Superior temporal gyrus (tissue), 1 donor: ENCODE data around the gene MTNR1B.
A peak's percentile ranks its signal among the peaks of the same experiment; 100 is the strongest.

Experiments used
- DNase-seq: peaks from one replicate; pipeline ENCODE4 v3.0.0-alpha.2; 2016; ENCODE audit errors: extremely low spot score

MTNR1B gene

DNA sequence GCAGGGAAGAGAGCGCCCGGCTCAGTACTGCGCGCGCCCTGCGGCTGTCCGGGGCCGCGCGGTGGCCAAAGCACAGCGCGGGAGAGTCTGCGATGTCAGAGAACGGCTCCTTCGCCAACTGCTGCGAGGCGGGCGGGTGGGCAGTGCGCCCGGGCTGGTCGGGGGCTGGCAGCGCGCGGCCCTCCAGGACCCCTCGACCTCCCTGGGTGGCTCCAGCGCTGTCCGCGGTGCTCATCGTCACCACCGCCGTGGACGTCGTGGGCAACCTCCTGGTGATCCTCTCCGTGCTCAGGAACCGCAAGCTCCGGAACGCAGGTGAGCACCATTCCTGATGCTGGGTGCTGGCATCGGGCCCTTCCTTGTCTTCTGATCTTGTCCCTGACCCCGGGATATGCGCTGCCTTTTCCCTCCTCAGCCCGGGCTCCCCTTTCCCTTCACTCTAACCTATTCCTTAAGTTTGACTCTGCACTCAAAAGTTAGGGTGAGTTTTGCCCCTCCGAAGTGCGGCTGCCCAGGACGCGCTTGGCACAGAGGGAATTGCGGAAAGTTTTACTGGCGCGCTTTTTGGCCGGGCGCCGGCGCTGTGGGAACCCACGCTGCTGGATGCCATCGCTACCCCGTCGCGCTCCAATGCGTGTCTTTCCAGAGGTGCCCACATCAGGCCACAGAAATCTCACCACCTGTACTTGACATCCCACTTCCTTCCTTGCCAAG, at the start of gene MTNR1B:
MTNR1B (plus strand) TSS at position 18 of the 714 bp plus-strand sequence; CDS start at position 93, 75 bp downstream.
- no peak for DNase-seq

GRCh38 chr11:92920331-92920730, 49.1 kb upstream of the MTNR1B start:
- DNase-seq: no peak

DNA sequence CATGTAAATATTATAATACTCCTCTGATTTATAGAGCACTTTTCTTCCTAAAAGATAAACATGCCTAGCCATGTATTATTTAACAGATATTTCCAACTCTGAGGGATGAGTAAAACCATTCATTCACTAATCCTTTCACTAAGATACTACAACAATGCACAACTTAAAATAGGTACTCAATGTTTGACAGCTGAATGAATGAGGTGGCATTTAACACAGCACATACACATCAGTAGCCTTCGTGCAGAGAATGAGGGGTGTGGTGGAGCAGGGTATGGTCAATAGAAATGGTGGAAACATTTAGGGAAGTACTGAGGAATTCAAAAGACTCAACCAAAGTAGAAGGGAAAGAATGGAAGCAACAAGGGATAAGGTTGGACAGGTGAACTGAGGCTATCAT, 46.7 kb upstream of the MTNR1B start:
- DNase-seq: no peak

DNA sequence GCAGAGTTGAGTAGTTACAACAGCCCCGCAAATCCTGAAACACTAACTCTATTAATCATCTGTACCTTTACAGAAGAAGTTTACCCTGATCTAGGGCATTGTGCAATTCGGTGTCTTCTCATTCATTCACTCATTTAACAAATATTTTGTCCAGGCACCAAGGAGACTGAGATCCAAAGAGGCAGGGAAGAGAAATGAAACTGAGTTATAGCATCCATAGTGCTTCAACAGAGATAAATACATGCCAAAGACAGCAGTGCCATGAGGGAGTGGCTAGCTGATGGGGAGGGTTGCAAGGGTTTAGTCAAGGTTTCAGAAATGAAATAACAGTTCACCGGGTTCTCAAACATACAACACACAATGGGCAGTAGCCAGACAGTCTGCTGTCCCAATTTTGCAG, 40.2 kb upstream of the MTNR1B start:
- DNase-seq: no peak

DNA sequence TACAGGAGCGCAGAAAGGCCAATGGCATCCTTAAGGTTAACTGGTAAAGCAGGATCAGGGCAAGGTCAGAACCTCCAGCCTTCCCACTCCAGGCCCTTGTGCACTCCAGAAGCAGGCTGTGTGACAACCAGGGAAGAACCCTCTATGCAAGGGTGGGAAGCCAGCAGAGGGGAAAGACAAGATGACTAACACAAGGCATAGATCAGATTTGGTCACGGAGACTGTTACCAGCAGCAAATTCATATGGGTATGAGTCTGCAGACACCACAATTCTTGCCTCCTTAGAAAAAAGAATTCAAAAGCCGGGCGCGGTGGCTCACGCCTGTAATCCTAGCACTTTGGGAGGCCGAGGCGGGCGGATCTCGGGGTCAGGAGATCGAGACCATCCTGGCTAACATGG, 39.8 kb upstream of the MTNR1B start:
- no peak for DNase-seq

DNA sequence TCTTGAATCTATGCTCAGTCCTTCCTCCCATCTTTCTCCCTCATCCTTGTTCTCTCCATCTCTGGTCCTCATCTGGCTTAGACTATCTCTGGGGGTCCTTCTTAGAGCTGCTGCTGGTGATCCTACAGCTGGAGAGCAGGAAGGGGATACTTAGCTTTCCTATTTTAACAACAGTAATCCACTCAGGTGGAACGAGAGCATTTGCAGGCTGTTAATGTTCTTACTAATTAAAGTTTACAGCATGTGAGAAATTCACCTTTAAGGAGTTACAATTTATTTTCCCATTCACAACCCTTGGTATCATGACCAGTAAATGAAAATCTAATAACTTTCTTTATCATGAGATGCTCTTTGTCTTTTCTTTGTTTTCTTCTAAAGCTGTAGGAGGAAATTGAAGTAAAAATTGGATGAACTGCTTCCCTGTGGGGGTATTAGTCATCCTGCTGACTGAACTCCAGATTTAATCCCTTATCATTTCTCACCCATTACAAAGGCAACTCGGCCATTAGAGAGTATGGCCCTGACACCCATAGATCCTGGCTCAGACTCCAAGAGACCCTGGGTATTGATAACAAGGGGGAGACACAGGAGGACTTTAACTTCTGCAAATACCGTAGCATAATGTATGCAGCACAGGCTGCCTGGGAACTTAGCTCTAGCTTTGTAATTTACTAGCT, 37.6 kb upstream of the MTNR1B start:
- no peak for DNase-seq

- DNase-seq: no peak
Observed at GRCh38 chr11:92939305-92939704, 30.1 kb upstream of the MTNR1B start.

GRCh38 chr11:92941676-92942571, 27.5 kb upstream of the MTNR1B start:
- DNase-seq: peak; percentile 52

DNA sequence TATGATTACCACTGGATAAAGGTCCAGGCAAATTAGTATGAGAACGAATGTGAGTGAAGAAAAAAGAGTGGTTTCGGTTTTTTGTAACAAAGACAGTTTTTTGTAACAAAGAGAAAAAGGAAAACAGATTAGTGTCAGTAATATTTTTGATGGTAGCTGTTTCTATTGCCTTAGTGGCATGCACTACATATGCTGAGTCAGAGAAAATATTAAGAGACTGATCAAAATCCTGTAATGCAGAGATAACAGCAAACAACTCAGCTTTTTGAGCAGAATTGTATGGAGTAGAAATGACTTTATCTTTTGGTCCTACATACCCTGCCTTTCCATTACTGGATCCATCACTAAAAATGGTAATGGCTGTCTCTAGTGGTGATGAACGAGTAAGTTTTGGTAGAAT, 22.7 kb upstream of the MTNR1B start:
- DNase-seq: no peak

GRCh38 chr11:92948116-92948515, 21.3 kb upstream of the MTNR1B start:
- DNase-seq: no peak

GRCh38 chr11:92954003-92954402, 15.4 kb upstream of the MTNR1B start:
- DNase-seq: no peak

- no peak for DNase-seq
Observed at GRCh38 chr11:92955860-92956259, 13.6 kb upstream of the MTNR1B start.

- DNase-seq: no peak
Observed at GRCh38 chr11:92960886-92961285, 8.6 kb upstream of the MTNR1B start.

DNA sequence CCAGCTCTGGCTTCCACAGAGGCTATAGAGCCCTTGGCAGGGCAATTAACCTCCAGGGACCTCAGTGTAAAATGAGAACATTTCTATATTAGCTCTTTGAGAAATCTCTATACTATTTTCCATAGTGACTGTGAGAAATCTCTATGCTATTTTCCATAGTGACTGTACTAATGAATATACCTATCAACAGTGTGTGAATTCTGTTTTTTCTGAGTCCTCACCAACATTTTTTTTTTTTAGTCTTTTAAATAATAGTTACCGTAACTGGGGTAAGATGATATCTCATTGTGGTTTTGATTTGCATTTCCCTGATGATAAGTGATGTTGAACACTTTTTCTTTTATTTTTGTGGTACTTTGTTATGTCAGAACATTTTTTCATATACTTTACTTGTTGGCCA, 7.0 kb upstream of the MTNR1B start:
- no peak for DNase-seq

GRCh38 chr11:92964471-92964870, 5.0 kb upstream of the MTNR1B start:
- DNase-seq: no peak

- no peak for DNase-seq
Observed at GRCh38 chr11:92965196-92965595, 4.3 kb upstream of the MTNR1B start.

GRCh38 chr11:92967178-92967577, 2.3 kb upstream of the MTNR1B start:
- no peak for DNase-seq

DNA sequence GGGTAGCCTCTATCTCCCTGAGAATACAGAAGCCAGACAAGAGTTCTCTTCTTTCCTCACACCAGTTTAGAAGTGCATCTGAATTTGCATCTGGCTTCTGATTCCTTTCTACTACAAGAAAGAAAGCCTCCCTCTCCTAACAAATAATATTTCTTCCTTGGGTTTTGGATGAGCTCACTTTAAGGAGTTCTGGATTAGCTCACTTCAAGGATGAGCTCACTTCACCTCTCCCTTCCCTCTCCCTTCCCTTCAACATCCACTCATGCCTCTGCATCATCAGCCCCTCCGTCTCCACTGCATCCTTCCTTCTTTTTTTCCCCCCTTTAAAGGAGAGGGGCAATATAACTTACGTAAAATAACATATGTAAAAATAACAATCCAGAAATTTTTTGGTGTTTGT, 1.6 kb upstream of the MTNR1B start:
- DNase-seq: no peak

GRCh38 chr11:92969293-92969633, 188 bp upstream of the MTNR1B start:
- DNase-seq: no peak

- no peak for DNase-seq
Observed at GRCh38 chr11:92972248-92972647, 2.8 kb downstream of the MTNR1B start.

GRCh38 chr11:92975285-92975684, 5.8 kb downstream of the MTNR1B start:
- no peak for DNase-seq

DNA sequence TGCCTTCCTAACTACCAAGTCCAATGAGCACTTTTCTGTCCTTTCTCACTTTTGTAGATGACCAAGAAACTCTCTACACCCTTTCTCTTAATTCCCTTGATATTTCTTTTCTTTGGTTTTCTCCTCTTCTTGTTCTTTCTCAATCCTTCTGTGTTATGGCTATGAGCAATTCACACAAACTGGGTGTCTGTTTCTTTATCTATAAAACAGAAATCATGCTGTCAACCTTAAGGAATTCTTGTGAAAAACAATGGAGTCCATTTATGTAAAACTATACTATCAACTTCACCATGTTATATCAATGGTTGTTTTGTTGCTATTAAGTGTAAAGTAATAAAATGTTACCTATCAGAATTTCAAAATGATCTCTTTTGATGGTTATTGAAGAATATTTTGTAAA, 7.2 kb downstream of the MTNR1B start:
- no peak for DNase-seq

DNA sequence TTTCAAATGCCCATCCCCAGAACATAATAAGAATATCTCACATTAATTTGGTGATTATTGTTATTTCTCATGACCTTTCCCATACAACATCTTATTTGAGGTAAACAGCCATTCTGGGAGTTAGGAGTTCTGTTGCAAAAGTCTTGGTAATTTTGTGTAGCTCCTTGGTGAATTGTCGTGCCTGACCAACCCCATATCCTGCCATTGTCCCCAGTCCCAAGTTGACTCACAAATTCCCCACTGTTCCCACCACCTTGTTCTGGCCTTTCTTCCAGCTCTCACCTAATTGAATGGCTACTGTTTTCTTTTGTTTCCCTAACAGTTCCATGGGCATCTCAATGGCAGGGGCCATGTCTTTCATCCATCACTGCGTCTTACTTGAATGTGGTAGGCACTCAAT, 8.0 kb downstream of the MTNR1B start:
- DNase-seq: no peak
